Measurements from ENCODE around the gene LGALS14. TPM values are rescaled to one million over a fixed set of nuclear protein-coding genes. Genes with fewer than 3 reads are reported as not detected.
"Not testable (repeated sequence)": the region's sequence is repeated elsewhere in the genome, so short reads cannot be mapped to it uniquely, and the experiment has no call there.

Gene LGALS14
- total RNA-seq, 1 experiment from 2014 or later, result not detected

DNA sequence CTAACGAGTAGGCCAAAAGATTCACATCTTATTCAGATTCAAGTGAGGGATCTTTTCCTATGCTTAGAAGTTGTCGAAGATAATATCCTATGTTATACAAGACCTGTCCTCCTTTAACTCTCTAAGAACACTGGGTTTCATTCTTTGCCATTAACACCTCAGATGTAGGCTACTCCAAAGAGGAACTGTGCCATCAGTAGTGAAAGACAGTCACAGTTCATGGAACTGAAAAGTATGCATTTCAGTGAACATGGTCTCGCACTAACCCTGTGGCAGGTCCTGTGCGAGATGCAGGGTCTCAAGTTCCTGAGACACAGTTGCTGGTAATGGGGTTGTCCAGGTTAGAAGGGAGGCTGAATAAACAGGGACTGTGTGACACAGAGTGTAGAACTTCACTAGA, 44.5 kb upstream of the LGALS14 start:
- Histone ChIP-seq H3K27ac (ENCODE audit: low read length) (no peak overlapping the region), H3K79me2 (ENCODE audit: low read length) (no peaks in the 10 kb centered on the region), H3K27me3 (ENCODE audit: low read length) (peaks cover 20% of the 10 kb centered on the region; the same call in 1 of the 2 replicates), H3K4me2 (ENCODE audit: low read length) (no peak overlapping the region), H3K4me1 (ENCODE audit: insufficient read depth, low read length) (no peaks in the 10 kb centered on the region), H3K9ac (ENCODE audit: low read length) (no peak overlapping the region), H3F3A (ENCODE audit: low read length, unreplicated experiment) (no peaks in the 10 kb centered on the region), H3K36me3 (ENCODE audit: low read depth, low read length) (no peaks in the 10 kb centered on the region), H3K9me2 (replicated peaks; ENCODE audit: low read length) (no peaks in the 10 kb centered on the region), H3K4me3 (ENCODE audit: low read length) (no peak overlapping the region), H4K20me1 (ENCODE audit: low read length) (no peaks in the 10 kb centered on the region), H3K9me3 (ENCODE audit: low read length) (no peaks in the 10 kb centered on the region), H2AFZ (ENCODE audit: low read length) (no peak overlapping the region)
- ATAC-seq, result no peak
- TF ChIP-seq, protein P1, sequence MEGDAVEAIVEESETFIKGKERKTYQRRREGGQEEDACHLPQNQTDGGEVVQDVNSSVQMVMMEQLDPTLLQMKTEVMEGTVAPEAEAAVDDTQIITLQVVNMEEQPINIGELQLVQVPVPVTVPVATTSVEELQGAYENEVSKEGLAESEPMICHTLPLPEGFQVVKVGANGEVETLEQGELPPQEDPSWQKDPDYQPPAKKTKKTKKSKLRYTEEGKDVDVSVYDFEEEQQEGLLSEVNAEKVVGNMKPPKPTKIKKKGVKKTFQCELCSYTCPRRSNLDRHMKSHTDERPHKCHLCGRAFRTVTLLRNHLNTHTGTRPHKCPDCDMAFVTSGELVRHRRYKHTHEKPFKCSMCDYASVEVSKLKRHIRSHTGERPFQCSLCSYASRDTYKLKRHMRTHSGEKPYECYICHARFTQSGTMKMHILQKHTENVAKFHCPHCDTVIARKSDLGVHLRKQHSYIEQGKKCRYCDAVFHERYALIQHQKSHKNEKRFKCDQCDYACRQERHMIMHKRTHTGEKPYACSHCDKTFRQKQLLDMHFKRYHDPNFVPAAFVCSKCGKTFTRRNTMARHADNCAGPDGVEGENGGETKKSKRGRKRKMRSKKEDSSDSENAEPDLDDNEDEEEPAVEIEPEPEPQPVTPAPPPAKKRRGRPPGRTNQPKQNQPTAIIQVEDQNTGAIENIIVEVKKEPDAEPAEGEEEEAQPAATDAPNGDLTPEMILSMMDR (conservative IDR thresholded peaks at IDR 0.05; ENCODE audit: low read depth, low read length), result no peak
- no peak for TF ChIP-seq EZH2phosphoT487 (IDR thresholded peaks at IDR 0.05; ENCODE audit: borderline replicate concordance, low read length)
- no peak for TF ChIP-seq EZH2 (IDR thresholded peaks at IDR 0.05; ENCODE audit: low read length, unreplicated experiment)
- DNase-seq, result no peak
- POLR2A ChIA-PET (ENCODE audit: unreplicated experiment), result no interaction called here
- CTCF ChIA-PET, result no interaction called here
- no TSS peak for BruUV-seq (replicated peaks)
- intact Hi-C loops (cut with micrococcal nuclease), result no loop called here

DNA sequence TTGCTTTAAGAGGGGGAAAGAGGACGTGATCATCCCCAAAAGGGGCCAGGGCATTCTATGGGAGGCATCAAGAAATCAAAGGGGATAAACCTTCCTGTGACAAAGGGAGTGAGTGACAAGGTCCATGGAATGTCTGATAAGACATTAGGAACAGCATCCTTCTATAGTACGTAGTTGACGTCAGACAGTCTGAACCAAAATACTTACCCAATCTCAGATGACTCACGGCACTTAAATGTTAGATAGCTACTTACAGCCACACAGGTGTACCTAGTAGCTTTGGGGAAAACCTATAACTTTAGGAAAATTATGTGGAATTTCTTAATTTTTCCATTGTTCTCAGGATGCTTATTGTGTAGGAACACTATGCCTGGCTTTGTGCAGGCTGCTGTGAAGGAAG, 43.6 kb upstream of the LGALS14 start:
- Histone ChIP-seq H3K27ac (ENCODE audit: low read length) (no peak overlapping the region), H2AFZ (ENCODE audit: low read length) (no peak overlapping the region), H3K4me1 (ENCODE audit: insufficient read depth, low read length) (no peaks in the 10 kb centered on the region), H3K36me3 (ENCODE audit: low read depth, low read length) (no peaks in the 10 kb centered on the region), H3K79me2 (ENCODE audit: low read length) (no peaks in the 10 kb centered on the region), H3K4me2 (ENCODE audit: low read length) (no peak overlapping the region), H3K9ac (ENCODE audit: low read length) (no peak overlapping the region), H3K9me3 (ENCODE audit: low read length) (no peaks in the 10 kb centered on the region), H3K4me3 (ENCODE audit: low read length) (no peak overlapping the region), H3F3A (ENCODE audit: low read length, unreplicated experiment) (no peaks in the 10 kb centered on the region), H3K27me3 (ENCODE audit: low read length) (peaks cover 20% of the 10 kb centered on the region; the same call in 1 of the 2 replicates), H3K9me2 (replicated peaks; ENCODE audit: low read length) (no peaks in the 10 kb centered on the region), H4K20me1 (ENCODE audit: low read length) (no peaks in the 10 kb centered on the region)
- ChIA-PET CTCF (no interaction called here), POLR2A (ENCODE audit: unreplicated experiment) (no interaction called here)
- DNase-seq, result no peak
- intact Hi-C loops (cut with micrococcal nuclease), result no loop called here
- ATAC-seq, result no peak
- no TSS peak for BruUV-seq (replicated peaks)
- TF ChIP-seq EZH2 (IDR thresholded peaks at IDR 0.05; ENCODE audit: low read length, unreplicated experiment) (no peak), EZH2phosphoT487 (IDR thresholded peaks at IDR 0.05; ENCODE audit: borderline replicate concordance, low read length) (no peak)
- TF ChIP-seq, protein P1 (conservative IDR thresholded peaks at IDR 0.05; ENCODE audit: low read depth, low read length), result no peak

DNA sequence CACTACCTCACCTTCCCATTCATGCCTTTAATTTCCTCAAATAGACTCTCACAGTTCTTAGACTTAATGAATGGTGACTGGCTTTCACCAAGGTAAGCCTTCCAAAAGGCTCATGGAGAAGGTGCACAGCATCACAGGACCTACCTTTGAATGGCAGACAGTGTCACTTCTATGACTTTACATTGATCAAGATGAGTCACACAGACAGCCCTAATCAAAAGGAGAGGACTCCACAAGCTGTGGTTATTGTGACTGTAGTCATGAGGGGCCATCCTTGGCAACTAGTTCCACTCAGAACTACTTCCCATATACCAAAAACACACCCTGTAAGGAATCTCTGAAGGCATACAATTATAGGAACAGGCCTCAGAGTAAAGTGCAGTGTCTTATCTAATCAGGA, 42.7 kb upstream of the LGALS14 start:
- H4K20me1 ChIP-seq (ENCODE audit: low read length), result no peaks in the 10 kb centered on the region
- H3K4me3 ChIP-seq (ENCODE audit: low read length), result no peak overlapping the region
- intact Hi-C loops (cut with micrococcal nuclease), result no loop called here
- no TSS peak for BruUV-seq (replicated peaks)
- no peak overlapping the region for H2AFZ ChIP-seq (ENCODE audit: low read length)
- ATAC-seq (no peak), DNase-seq (no peak)
- peaks cover 20% of the 10 kb centered on the region; the same call in 1 of the 2 replicates for H3K27me3 ChIP-seq (ENCODE audit: low read length)
- no peaks in the 10 kb centered on the region for H3K79me2 ChIP-seq (ENCODE audit: low read length)
- H3K27ac ChIP-seq (ENCODE audit: low read length), result no peak overlapping the region
- no peak overlapping the region for H3K9ac ChIP-seq (ENCODE audit: low read length)
- no peaks in the 10 kb centered on the region for H3K36me3 ChIP-seq (ENCODE audit: low read depth, low read length)
- no peak overlapping the region for H3K4me2 ChIP-seq (ENCODE audit: low read length)
- CTCF ChIA-PET, result no interaction called here
- POLR2A ChIA-PET (ENCODE audit: unreplicated experiment), result no interaction called here
- H3K9me2 ChIP-seq (replicated peaks; ENCODE audit: low read length), result no peaks in the 10 kb centered on the region
- H3K4me1 ChIP-seq (ENCODE audit: insufficient read depth, low read length), result no peaks in the 10 kb centered on the region
- H3K9me3 ChIP-seq (ENCODE audit: low read length), result no peaks in the 10 kb centered on the region
- TF ChIP-seq, protein P1 (conservative IDR thresholded peaks at IDR 0.05; ENCODE audit: low read depth, low read length), result no peak
- TF ChIP-seq EZH2phosphoT487 (IDR thresholded peaks at IDR 0.05; ENCODE audit: borderline replicate concordance, low read length) (no peak), EZH2 (IDR thresholded peaks at IDR 0.05; ENCODE audit: low read length, unreplicated experiment) (no peak)
- H3F3A ChIP-seq (ENCODE audit: low read length, unreplicated experiment), result no peaks in the 10 kb centered on the region

DNA sequence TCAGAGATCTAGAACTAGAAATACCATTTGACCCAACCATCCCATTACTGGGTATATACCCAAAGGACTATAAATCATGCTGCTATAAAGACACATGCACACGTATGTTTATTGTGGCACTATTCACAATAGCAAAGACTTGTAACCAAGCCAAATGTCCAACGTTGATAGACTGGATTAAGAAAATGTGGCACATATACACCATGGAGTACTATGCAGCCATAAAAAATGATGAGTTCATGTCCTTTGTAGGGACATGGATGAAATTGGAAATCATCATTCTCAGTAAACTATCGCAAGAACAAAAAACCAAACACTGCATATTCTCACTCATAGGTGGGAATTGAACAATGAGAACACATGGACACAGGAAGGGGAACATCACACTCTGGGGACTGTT, 34.4 kb upstream of the LGALS14 start:
- intact Hi-C loops (cut with micrococcal nuclease); H3K27me3 ChIP-seq (ENCODE audit: low read length); BruUV-seq (replicated peaks); H3K4me2 ChIP-seq (ENCODE audit: low read length); POLR2A ChIA-PET (ENCODE audit: unreplicated experiment); DNase-seq; H3K4me3 ChIP-seq (ENCODE audit: low read length); H3K36me3 ChIP-seq (ENCODE audit: low read depth, low read length); H3K9me3 ChIP-seq (ENCODE audit: low read length); H3F3A ChIP-seq (ENCODE audit: low read length, unreplicated experiment); H3K9me2 ChIP-seq (replicated peaks; ENCODE audit: low read length); H4K20me1 ChIP-seq (ENCODE audit: low read length); H3K4me1 ChIP-seq (ENCODE audit: insufficient read depth, low read length); CTCF ChIA-PET; H3K9ac ChIP-seq (ENCODE audit: low read length); ATAC-seq; H2AFZ ChIP-seq (ENCODE audit: low read length); H3K79me2 ChIP-seq (ENCODE audit: low read length); H3K27ac ChIP-seq (ENCODE audit: low read length): not testable (repeated sequence)

All from PC-3 (cell line).